Kidney (tissue), 14 donors: ENCODE measurements around the gene SLC9A5. TPM values are rescaled to one million over a fixed set of nuclear protein-coding genes. Genes with fewer than 3 reads are reported as not detected.
A peak's percentile ranks its signal among the peaks of the same experiment; 100 is the strongest.

Experiments
- DNase-seq, 5 donors: peaks; one replicate each; pipeline ENCODE4 v3.0.0-alpha.2; 2013 to 2020
- FAIRE-seq: peaks from 2 replicates; lab custom pipeline; 2012; peaks lifted over from hg19 to GRCh38; lab: Jason Lieb, UNC
- H3K27ac ChIP-seq, 2 donors: one replicate each; pipeline ENCODE4 v1.7.0; 2013; ENCODE audit warnings: low read depth in 2 of 2, low read length in 2 of 2, inconsistent platforms in 1 of 2
- H3K27me3 ChIP-seq: one replicate; pipeline ENCODE4 v1.7.1; 2013; ENCODE audit warnings: low read length, inconsistent platforms; ENCODE audit not compliant: control insufficient read depth, insufficient read depth
- H3K36me3 ChIP-seq, 3 donors: one replicate each; pipeline versions ENCODE4 v1.7.0 to v1.7.1; 2013; ENCODE audit warnings: low read length in 3 of 3, control low read depth in 1 of 3, inconsistent platforms in 1 of 3; ENCODE audit not compliant: insufficient read depth in 3 of 3, control insufficient read depth in 2 of 3
- H3K4me1 ChIP-seq, 3 donors: one replicate each; pipeline versions ENCODE4 v1.7.0 to v1.7.1; 2013; ENCODE audit warnings: low read length in 3 of 3, inconsistent platforms in 1 of 3, low read depth in 1 of 3; ENCODE audit not compliant: control insufficient read depth in 2 of 3, insufficient read depth in 2 of 3
- H3K4me3 ChIP-seq, 3 donors: one replicate each; pipeline versions ENCODE4 v1.7.0 to v1.8.1; 2013; ENCODE audit warnings: low read length in 3 of 3, control low read depth in 1 of 3, inconsistent platforms in 1 of 3
- H3K9ac ChIP-seq, 3 donors: one replicate each; pipeline versions ENCODE4 v1.7.0 to v1.7.1; 2013; ENCODE audit warnings: low read length in 3 of 3, control low read depth in 1 of 3, inconsistent platforms in 1 of 3
- H3K9me3 ChIP-seq, 3 donors: one replicate each; pipeline versions ENCODE4 v1.7.0 to v1.7.1; 2013; ENCODE audit warnings: low read length in 3 of 3, control low read depth in 1 of 3, inconsistent platforms in 1 of 3; ENCODE audit not compliant: control insufficient read depth in 2 of 3, insufficient read depth in 1 of 3
- intact Hi-C: fragments of 100-400 bp; cut with DNase I; formaldehyde crosslinking; loops from one replicate; pipeline ENCODE4 v1.11.1; 2022
- polyA plus RNA-seq: library from polyadenylated mRNA; stranded (reverse); fragments of 350-450 nt; fragmentation: Illumina TruSeq; extraction: RNeasy Lipid Tissue Mini Kit (QIAGEN cat#74804); gene quantifications from one replicate; pipeline ENCODE4 v1.2.3, GENCODE V29; 2014; ENCODE audit warnings: low read depth, low replicate concordance; ENCODE audit not compliant: insufficient read depth
- total RNA-seq: library from RNA; stranded (reverse); fragmentation: NEBNext Ultra II Directional; extraction: Animal tissue kit (Norgen Biotek cat#: 25700); gene quantifications from one replicate; pipeline ENCODE4 v1.2.1, GENCODE V29; 2021
- TF ChIP-seq, protein P1 (sequence below): IDR thresholded peaks from 3 replicates; pipeline ENCODE4 v1.5.1; 2012; ENCODE audit warnings: mild to moderate bottlenecking, moderate library complexity, borderline replicate concordance; ENCODE audit not compliant: insufficient read depth; ENCODE audit errors: extremely low read depth
- donor health status: control.
- donor health status: control.
- donor health status: control.
- donor health status: control.
- donor health status: control.
- donor health status: DM: yes; HTN: yes; CAD: no.
- donor health status: Normal renal cell carcinoma (clear cell type).

Gene SLC9A5
- total and polyA plus RNA-seq, 2 donors from 2014 or later = 0.92 to 1.1 TPM

DNA sequence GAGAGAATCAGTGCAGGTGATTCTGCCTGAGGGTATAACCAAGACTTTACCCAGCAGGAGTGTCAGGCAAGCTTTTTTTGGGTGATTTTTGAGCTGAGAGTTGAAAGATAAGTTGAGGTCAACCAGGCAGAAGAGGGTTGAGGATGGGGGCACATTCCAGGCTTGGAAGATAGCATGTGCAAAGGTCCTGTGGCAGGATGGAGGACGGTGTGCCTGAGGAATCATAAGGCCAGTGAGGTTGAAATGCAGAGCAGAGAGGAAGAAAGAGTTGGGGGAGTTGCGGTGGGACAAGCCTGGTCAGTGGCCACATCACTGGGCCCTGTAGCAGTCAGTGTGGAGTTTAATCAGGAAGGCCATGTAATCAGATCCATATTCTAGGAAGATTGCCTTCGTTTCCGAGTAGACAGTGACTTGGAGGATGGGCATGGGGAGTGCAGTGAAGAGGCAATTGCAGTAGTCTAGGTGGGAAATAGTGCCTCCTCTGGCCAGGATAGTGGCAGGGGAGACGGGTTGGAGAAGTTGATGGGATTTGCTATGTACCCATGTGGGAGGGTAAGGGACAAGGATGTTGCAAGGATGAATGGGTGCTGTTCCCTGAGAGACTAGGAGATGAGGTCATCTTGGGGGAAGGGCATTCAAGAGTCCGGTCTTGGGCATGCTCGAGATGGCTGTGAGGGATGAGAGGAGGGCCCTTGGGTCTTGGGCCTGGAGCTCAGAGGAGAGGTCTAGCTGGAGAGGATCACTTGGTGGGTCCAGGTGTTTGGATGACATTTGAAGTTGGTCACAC lies 34.5 kb downstream of the SLC9A5 start:
- no peak for DNase-seq
- no peaks in the 10 kb centered on the region for H3K9me3 ChIP-seq
- intact Hi-C loops = no loop called here
- FAIRE-seq = no peak
- TF ChIP-seq, protein P1, sequence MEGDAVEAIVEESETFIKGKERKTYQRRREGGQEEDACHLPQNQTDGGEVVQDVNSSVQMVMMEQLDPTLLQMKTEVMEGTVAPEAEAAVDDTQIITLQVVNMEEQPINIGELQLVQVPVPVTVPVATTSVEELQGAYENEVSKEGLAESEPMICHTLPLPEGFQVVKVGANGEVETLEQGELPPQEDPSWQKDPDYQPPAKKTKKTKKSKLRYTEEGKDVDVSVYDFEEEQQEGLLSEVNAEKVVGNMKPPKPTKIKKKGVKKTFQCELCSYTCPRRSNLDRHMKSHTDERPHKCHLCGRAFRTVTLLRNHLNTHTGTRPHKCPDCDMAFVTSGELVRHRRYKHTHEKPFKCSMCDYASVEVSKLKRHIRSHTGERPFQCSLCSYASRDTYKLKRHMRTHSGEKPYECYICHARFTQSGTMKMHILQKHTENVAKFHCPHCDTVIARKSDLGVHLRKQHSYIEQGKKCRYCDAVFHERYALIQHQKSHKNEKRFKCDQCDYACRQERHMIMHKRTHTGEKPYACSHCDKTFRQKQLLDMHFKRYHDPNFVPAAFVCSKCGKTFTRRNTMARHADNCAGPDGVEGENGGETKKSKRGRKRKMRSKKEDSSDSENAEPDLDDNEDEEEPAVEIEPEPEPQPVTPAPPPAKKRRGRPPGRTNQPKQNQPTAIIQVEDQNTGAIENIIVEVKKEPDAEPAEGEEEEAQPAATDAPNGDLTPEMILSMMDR = no peak
- peaks cover 0 to 2% (median 0%) of the 10 kb centered on the region in 3 donors for H3K4me1 ChIP-seq
- H3K27me3 ChIP-seq = no peaks in the 10 kb centered on the region
- H3K4me3 ChIP-seq = no peak overlapping the region
- no peak overlapping the region for H3K9ac ChIP-seq
- no peak overlapping the region for H3K27ac ChIP-seq
- no peaks in the 10 kb centered on the region for H3K36me3 ChIP-seq

DNA sequence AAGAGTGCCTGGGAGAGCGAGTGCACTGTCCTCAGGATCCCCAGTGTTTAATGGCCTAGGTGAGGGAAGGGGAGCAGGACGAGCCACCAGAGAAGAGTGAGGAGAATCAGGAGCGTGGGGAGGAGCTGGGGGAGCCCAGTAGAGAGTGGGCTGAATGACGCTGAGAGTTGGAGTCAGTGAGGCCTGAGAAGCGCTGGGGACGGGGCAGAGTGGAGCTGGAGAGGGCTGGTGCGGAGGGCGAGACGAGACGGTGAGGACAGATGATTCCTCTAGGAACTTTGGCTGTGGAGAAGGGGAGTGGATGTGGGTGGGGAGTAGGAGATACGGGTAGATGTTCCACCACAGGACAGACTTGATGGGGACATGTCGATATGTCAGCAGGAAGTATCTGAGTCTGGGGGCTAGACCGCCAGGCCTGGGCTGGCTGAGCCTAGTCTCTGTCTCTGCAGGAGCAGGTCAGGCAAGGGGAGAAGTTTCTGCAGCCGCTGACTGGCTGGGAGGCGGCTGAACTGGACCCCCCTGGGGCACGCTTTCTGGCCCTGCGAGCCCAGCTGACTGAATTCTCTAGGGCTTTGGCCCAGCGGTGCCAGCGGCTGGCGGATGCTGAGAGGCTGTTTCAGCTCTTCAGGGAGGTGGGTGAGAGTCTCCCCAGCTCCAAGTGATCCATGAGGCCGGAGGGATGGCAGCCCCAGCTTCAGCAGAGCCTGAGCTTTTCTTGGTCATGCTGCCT lies 35.2 kb downstream of the SLC9A5 start:
- DNase-seq (no peak), FAIRE-seq (no peak)
- no peaks in the 10 kb centered on the region for H3K36me3 ChIP-seq
- H3K4me3 ChIP-seq = no peak overlapping the region
- no peak overlapping the region for H3K9ac ChIP-seq
- TF ChIP-seq, protein P1 = no peak
- H3K4me1 ChIP-seq = no peaks in the 10 kb centered on the region
- no peak overlapping the region for H3K27ac ChIP-seq
- H3K27me3 ChIP-seq = no peaks in the 10 kb centered on the region
- intact Hi-C loops = no loop called here
- H3K9me3 ChIP-seq = no peaks in the 10 kb centered on the region

DNA sequence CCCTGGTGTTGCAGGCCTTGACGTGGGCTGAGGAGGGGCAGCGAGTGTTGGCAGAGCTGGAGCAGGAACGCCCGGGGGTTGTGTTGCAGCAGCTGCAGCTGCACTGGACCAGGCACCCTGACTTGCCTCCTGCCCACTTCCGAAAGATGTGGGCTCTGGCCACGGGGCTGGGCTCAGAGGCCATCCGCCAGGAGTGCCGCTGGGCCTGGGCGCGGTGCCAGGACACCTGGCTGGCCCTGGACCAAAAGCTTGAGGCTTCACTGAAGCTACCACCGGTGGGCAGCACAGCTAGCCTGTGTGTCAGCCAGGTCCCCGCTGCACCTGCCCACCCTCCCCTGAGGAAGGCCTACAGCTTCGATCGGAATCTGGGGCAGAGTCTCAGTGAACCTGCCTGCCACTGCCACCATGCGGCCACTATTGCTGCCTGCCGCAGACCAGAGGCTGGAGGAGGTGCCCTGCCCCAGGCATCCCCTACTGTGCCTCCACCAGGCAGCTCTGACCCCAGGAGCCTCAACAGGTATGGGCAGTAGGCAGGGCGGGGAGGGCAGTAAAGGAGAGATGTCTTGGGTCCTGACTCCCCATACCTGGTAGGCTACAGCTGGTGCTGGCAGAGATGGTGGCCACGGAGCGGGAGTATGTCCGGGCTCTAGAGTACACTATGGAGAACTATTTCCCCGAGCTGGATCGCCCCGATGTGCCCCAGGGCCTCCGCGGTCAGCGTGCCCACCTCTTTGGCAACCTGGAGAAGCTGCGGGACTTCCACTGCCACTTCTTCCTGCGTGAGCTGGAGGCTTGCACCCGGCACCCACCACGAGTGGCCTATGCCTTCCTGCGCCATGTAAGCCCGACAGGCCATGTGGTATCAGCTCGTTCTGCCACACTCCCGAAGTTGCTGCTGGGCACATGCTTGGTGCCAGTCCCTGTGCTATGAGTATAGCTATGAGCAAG lies 36.2 kb downstream of the SLC9A5 start:
- intact Hi-C loops = no loop called here
- DNase-seq (peak; percentile 61 to 85 (median 65)), FAIRE-seq (no peak)
- H3K36me3 ChIP-seq = no peaks in the 10 kb centered on the region
- no peaks in the 10 kb centered on the region for H3K4me1 ChIP-seq
- no peaks in the 10 kb centered on the region for H3K27me3 ChIP-seq
- no peak overlapping the region for H3K4me3 ChIP-seq
- TF ChIP-seq, protein P1 = peak; percentile 58
- no peak overlapping the region for H3K27ac ChIP-seq
- no peak overlapping the region for H3K9ac ChIP-seq
- no peaks in the 10 kb centered on the region for H3K9me3 ChIP-seq
